Stimulated activated naive CD8-positive, alpha-beta T cell treated with anti-CD3 and anti-CD28 coated beads, Interleukin-15, amount 100 ng/mL, for 72 hours (primary cell): Measurements from ENCODE around the gene ARL1.
"Not testable (repeated sequence)": the region's sequence is repeated elsewhere in the genome, so short reads cannot be mapped to it uniquely, and the experiment has no call there.

Experiments used
- ATAC-seq: fragments of 150-1000 bp; cut with Tn5 transposase; 2 replicates; pipeline ENCODE4 v1.10.0; 2021; ENCODE audit warnings: mild to moderate bottlenecking, moderate library complexity
- DNase-seq, 2 donors: peaks; one replicate each; pipeline ENCODE4 v3.0.0; 2021 to 2022
- H3K27ac Mint-ChIP-seq, 2 donors: one replicate each; pipeline ENCODE4 v1.8.0; 2022; ENCODE audit warnings: mild to moderate bottlenecking in 2 of 2, mixed read lengths in 2 of 2, moderate library complexity in 2 of 2
- H3K27me3 Mint-ChIP-seq: one replicate; pipeline ENCODE4 v1.8.0; 2022; ENCODE audit warnings: mixed read lengths
- H3K4me1 Mint-ChIP-seq: one replicate; pipeline ENCODE4 v1.8.0; 2022; ENCODE audit warnings: mild to moderate bottlenecking, mixed read lengths
- H3K4me3 Mint-ChIP-seq, 2 donors: one replicate each; pipeline ENCODE4 v1.8.0; 2022; ENCODE audit warnings: mild to moderate bottlenecking in 2 of 2, mixed read lengths in 2 of 2, moderate library complexity in 1 of 2
- H3K9me3 Mint-ChIP-seq, 2 donors: one replicate each; pipeline ENCODE4 v1.8.0; 2022; ENCODE audit warnings: mixed read lengths in 2 of 2

The ARL1 gene

GRCh38 chr12:101407436-101408345 is at the start of gene ARL1:
Gene ARL1, minus strand, starts transcription at chr12:101407772. Its CDS starts 127 bp downstream, at chr12:101407645.
- peaks cover 8% of the 10 kb centered on the region for H3K27me3 Mint-ChIP-seq
- H3K4me3 Mint-ChIP-seq, result peak within 1 kb of the TSS; percentile 88 to 95
- H3K9me3 Mint-ChIP-seq, result no peaks in the 10 kb centered on the region
- DNase-seq (peak; percentile 85), ATAC-seq (peak; percentile 87)
- peak within 1 kb of the TSS; percentile 92 to 98 for H3K27ac Mint-ChIP-seq
- peaks cover 19% of the 10 kb centered on the region for H3K4me1 Mint-ChIP-seq

DNA sequence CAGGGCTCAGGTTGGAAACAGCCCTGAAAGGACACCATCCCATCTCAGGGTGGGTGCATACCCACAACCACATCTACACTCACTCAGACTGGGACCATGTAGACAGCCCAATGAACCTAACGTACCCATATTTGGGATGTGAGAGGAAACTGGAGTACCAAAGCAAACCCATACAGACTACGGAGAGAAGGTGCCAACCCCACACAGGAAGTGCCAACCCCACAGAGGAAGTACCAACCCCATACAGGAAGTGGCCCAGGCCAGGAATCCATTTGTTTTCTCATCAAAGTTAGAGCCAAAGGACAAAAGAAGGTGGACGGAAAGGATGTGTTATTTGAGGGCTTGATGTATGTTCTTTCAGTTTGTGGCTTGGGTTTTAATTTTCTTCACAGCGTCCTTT is 48.1 kb upstream of the ARL1 start:
- ATAC-seq, result peak; percentile 91
- H3K27ac Mint-ChIP-seq, result peak overlapping the region in 1 of 2 donors; percentile 86
- peaks cover 9 to 13% of the 10 kb centered on the region in 2 donors for H3K9me3 Mint-ChIP-seq
- H3K4me1 Mint-ChIP-seq, result peaks cover 11% of the 10 kb centered on the region
- peak in 1 of 2 donors; percentile 40 for DNase-seq
- H3K4me3 Mint-ChIP-seq, result no peak overlapping the region
- no peaks in the 10 kb centered on the region for H3K27me3 Mint-ChIP-seq

GRCh38 chr12:101441461-101442224 is 34.1 kb upstream of the ARL1 start:
- DNase-seq (no peak), ATAC-seq (no peak)
- Mint-ChIP-seq H3K27ac (no peak overlapping the region), H3K4me1 (no peaks in the 10 kb centered on the region), H3K9me3 (no peaks in the 10 kb centered on the region), H3K27me3 (peaks cover 7% of the 10 kb centered on the region), H3K4me3 (no peak overlapping the region)

DNA sequence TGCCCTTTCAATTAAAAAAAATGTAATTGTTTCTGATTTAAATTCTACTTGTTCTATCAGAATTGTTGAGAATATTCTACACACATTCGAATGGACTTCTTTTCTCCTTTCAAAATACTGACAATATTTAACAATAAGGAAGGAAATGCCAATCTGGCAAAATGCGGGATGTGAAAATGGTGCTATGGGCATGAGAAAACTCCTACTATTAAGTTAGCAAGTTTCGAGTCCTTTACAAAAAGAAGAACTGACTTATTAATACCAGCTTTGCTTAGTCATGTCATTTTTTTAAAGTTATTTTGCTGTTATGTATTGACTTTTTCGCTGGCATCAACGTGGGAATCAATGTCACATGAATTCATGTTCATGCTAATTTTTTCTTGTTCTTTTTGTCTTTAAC is 31.7 kb upstream of the ARL1 start:
- ATAC-seq, result no peak
- Mint-ChIP-seq H3K4me3 (no peak overlapping the region), H3K9me3 (no peaks in the 10 kb centered on the region)

GRCh38 chr12:101436136-101436535 is 28.6 kb upstream of the ARL1 start:
- Mint-ChIP-seq H3K9me3 (no peaks in the 10 kb centered on the region), H3K27me3 (peaks cover 7% of the 10 kb centered on the region), H3K4me1 (no peaks in the 10 kb centered on the region), H3K4me3 (no peak overlapping the region), H3K27ac (peak overlapping the region in 1 of 2 donors; percentile 14)
- no peak for DNase-seq
- no peak for ATAC-seq

More for the DNA sequence above, 31.7 kb upstream of the ARL1 start:
- no peak for DNase-seq
- Mint-ChIP-seq H3K27ac (no peak overlapping the region), H3K27me3 (peaks cover 7% of the 10 kb centered on the region), H3K4me1 (no peaks in the 10 kb centered on the region)

GRCh38 chr12:101430456-101430855 is 22.9 kb upstream of the ARL1 start:
- no peaks in the 10 kb centered on the region for H3K4me1 Mint-ChIP-seq

GRCh38 chr12:101424620-101425019 is 17.0 kb upstream of the ARL1 start:
- DNase-seq (no peak), ATAC-seq (no peak)
- Mint-ChIP-seq H3K27me3 (no peaks in the 10 kb centered on the region), H3K4me3 (no peak overlapping the region), H3K9me3 (no peaks in the 10 kb centered on the region), H3K27ac (no peak overlapping the region), H3K4me1 (no peaks in the 10 kb centered on the region)

More at GRCh38 chr12:101430456-101430855, 22.9 kb upstream of the ARL1 start:
- no peaks in the 10 kb centered on the region for H3K27me3 Mint-ChIP-seq
- H3K4me3 Mint-ChIP-seq, result no peak overlapping the region
- ATAC-seq (no peak), DNase-seq (no peak)
- no peak overlapping the region for H3K27ac Mint-ChIP-seq
- H3K9me3 Mint-ChIP-seq, result no peaks in the 10 kb centered on the region

- H3K4me1 Mint-ChIP-seq, H3K9me3 Mint-ChIP-seq, DNase-seq, H3K27me3 Mint-ChIP-seq, H3K4me3 Mint-ChIP-seq, H3K27ac Mint-ChIP-seq, ATAC-seq: not testable (repeated sequence)
Measured at GRCh38 chr12:101422066-101422465, 14.5 kb upstream of the ARL1 start.

- DNase-seq (no peak), ATAC-seq (no peak)
- Mint-ChIP-seq H3K4me1 (no peaks in the 10 kb centered on the region), H3K27me3 (peaks cover 12% of the 10 kb centered on the region), H3K9me3 (no peaks in the 10 kb centered on the region), H3K27ac (no peak overlapping the region), H3K4me3 (no peak overlapping the region)
Measured at GRCh38 chr12:101415228-101415627, 7.7 kb upstream of the ARL1 start.

DNA sequence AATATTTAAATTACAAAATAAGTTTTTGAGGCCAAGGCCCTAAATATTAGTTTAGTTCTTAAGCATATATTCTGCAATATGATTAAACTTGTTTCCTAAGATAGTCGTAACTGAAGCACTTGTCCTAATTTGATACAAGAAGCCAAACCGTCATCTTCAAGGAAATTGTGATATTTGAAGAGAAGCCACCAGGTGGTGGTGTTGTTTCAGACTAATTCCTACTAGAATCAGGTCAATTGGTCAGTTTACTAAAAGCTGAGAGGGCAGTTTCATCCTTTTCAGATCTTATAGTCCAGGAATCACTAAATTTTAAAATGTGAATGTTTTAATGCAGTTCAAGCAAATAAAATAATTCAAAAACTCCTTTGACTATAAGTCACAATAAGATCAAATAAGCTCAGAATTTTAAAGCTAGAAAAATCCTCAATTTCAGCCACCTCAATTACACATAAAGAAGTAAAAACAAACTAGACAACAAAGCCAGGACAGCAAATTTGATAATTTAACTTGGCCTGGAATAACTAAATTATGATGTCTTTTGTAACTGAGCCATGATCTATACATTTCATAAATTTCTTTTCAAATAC is 7.1 kb upstream of the ARL1 start:
- no peak for ATAC-seq
- Mint-ChIP-seq H3K9me3 (no peaks in the 10 kb centered on the region), H3K4me3 (no peak overlapping the region), H3K27me3 (peaks cover 12% of the 10 kb centered on the region), H3K4me1 (no peaks in the 10 kb centered on the region), H3K27ac (no peak overlapping the region)
- DNase-seq, result no peak

DNA sequence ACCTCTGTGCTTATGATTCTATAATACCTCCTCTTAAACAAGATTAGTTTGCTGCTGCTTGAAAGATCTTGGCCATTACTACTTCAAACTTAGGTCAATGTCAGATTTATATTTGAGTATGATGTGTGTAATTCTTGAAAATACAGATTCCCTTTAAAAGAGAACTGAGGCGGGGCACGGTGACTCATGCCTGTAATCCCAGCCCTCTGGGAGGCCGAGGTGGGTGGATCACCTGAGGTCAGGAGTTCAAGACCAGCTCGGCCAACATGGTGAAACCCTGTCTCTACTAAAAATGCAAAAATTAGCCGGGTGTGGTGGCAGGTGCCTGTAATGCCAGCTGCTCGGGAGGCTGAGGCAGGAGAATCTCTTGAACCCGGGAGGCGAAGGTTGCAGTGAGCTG is 2.6 kb upstream of the ARL1 start:
- peaks cover 12% of the 10 kb centered on the region for H3K27me3 Mint-ChIP-seq
- not testable (repeated sequence) for H3K27ac Mint-ChIP-seq, H3K9me3 Mint-ChIP-seq, ATAC-seq, H3K4me3 Mint-ChIP-seq, DNase-seq
- peaks cover 13% of the 10 kb centered on the region for H3K4me1 Mint-ChIP-seq

DNA sequence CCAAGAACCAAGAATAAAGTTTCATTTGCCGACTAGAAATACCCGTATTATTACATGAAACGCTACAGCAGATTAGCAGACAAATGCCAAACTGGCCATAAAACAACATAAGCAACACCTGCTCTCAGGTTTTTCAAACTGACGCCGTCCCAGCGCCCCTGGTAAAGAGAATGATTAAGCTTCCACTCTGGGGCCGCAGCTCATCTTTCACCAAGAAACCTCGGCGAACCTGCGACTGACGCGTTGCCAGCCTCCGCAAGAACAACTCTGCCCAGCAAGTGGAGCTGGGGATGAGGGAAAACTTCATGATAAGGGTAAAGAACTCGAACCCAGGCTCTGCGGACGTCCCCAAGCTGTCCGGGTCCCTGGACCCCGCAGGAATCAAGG is 530 bp downstream of the ARL1 start:
- DNase-seq (no peak), ATAC-seq (peak; percentile 54)
- peak overlapping the region; percentile 92 to 98 for H3K27ac Mint-ChIP-seq
- H3K9me3 Mint-ChIP-seq, result no peaks in the 10 kb centered on the region
- H3K27me3 Mint-ChIP-seq, result peaks cover 1% of the 10 kb centered on the region
- H3K4me1 Mint-ChIP-seq, result peaks cover 19% of the 10 kb centered on the region
- H3K4me3 Mint-ChIP-seq, result peak overlapping the region; percentile 88 to 95

GRCh38 chr12:101391181-101391580 is 16.4 kb downstream of the ARL1 start:
- not testable (repeated sequence) for H3K9me3 Mint-ChIP-seq, H3K4me3 Mint-ChIP-seq, H3K4me1 Mint-ChIP-seq, H3K27me3 Mint-ChIP-seq, ATAC-seq, H3K27ac Mint-ChIP-seq, DNase-seq

- ATAC-seq, result no peak
- Mint-ChIP-seq H3K4me3 (no peak overlapping the region), H3K27ac (no peak overlapping the region), H3K4me1 (no peaks in the 10 kb centered on the region), H3K27me3 (no peaks in the 10 kb centered on the region), H3K9me3 (no peaks in the 10 kb centered on the region)
- no peak for DNase-seq
Measured at GRCh38 chr12:101379149-101379548, 28.4 kb downstream of the ARL1 start.

DNA sequence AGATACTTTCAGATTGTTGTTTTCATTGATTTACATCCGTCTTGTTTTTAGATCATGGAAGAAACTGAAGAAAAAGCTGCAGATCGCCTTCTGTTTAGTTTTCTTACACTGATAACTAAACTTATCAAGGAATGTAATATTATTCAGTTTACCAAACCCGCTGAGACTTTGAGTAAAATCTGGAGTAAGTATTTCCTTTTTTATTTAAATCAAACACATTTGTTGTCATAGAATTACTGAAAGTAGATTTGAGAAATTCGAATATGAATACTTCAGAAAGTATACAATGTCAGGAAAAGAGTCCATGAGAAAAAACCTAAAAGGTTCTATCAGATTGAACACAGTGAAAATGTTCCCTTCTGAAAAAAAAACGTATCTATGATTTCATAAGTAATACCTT is 32.0 kb downstream of the ARL1 start:
- no peaks in the 10 kb centered on the region for H3K9me3 Mint-ChIP-seq
- peak overlapping the region in 1 of 2 donors; percentile 4 for H3K27ac Mint-ChIP-seq
- no peak overlapping the region for H3K4me3 Mint-ChIP-seq
- H3K27me3 Mint-ChIP-seq, result no peaks in the 10 kb centered on the region
- ATAC-seq, result no peak
- no peaks in the 10 kb centered on the region for H3K4me1 Mint-ChIP-seq
- DNase-seq, result no peak

GRCh38 chr12:101372431-101372830 is 35.1 kb downstream of the ARL1 start:
- DNase-seq, result no peak
- H3K27ac Mint-ChIP-seq, result peak overlapping the region in 1 of 2 donors; percentile 55

More at GRCh38 chr12:101372431-101372830, 35.1 kb downstream of the ARL1 start:
- Mint-ChIP-seq H3K4me3 (no peak overlapping the region), H3K9me3 (no peaks in the 10 kb centered on the region), H3K4me1 (no peaks in the 10 kb centered on the region), H3K27me3 (no peaks in the 10 kb centered on the region)
- ATAC-seq, result no peak
